ENCODE results near the gene TSPAN9. TPM values are rescaled to one million over a fixed set of nuclear protein-coding genes. Genes with fewer than 3 reads are reported as not detected.

Gene TSPAN9
- total RNA-seq, 1 experiment from 2014 or later, result 13.2 TPM

DNA sequence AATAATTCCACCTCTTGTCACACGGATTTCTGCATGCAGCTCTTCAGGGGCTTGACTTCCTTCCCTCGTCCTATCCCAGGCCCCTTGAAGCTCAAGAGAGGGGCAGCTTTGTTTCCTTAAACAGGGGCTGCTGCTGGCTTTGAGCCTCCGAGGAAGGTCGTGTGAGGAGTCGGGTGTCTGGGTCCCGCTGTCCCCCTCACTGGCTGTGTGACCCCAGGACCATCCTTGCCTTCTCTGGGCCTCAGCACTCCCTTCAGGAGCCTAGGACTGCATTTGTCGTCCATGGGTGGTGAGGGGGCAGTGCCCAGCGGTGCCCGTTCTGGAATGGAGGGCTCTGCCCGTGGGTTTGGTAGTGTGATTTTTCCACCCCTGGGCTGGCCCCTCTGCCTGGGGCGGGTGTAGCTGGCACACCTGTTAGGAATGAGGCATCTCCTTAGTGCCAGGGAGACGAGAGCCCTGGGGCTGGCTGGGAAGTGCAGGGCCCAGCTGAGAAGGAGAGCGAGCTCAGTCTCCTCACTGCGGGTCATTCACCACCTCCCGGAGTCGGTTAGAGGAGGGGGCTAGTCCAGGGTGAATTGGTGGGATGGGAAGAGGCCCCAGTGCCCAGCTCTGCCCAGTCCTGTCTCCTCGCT is 60.8 kb downstream of the TSPAN9 start:
- ChIA-PET RAD21 (ENCODE audit: low non-redundant PET in 1 of 2, low total read pairs in 2 of 2, uncharacterized antibody in 2 of 2, unreplicated experiment in 2 of 2) (no interaction called here), POLR2A (no interaction called here), CTCF (interaction anchor here (2.5 to 4.5 kb wide), 2 partner anchors 138 to 162 kb away, joined by 7 to 76 read pairs; no protein-coding TSS in a partner anchor)
- ATAC-seq (no peak), DNase-seq (ENCODE audit: low read depth, low spot score) (no peak)
- Histone ChIP-seq H3K4me2 (ENCODE audit: low read length) (no peak overlapping the region), H3K27ac (ENCODE audit: low read depth, low read length) (no peak overlapping the region), H3K9me3 (ENCODE audit: control insufficient read depth in 1 of 2, insufficient read depth in 1 of 2, low read depth in 1 of 2, low read length in 2 of 2) (no peaks in the 10 kb centered on the region), H3K9ac (ENCODE audit: low read length) (no peak overlapping the region), H3K4me1 (ENCODE audit: control insufficient read depth in 1 of 2, insufficient read depth in 2 of 2, low read length in 2 of 2) (peaks cover 2% of the 10 kb centered on the region in 2 experiments; a peak in 2 of 4 replicates), H3K27me3 (ENCODE audit: insufficient read depth, low read length) (no peaks in the 10 kb centered on the region), H3K4me3 (replicated peaks in 1 of 2; ENCODE audit: low read depth in 1 of 2, low read length in 2 of 2) (no peak overlapping the region), H3K79me2 (ENCODE audit: insufficient read depth, low read length) (no peaks in the 10 kb centered on the region), H3K36me3 (ENCODE audit: control insufficient read depth in 1 of 2, insufficient read depth in 2 of 2, low read length in 2 of 2) (no peaks in the 10 kb centered on the region), H2AFZ (ENCODE audit: low read depth, low read length, poor library complexity, severe bottlenecking) (no peak overlapping the region), H4K20me1 (ENCODE audit: insufficient read depth) (no peaks in the 10 kb centered on the region; the same call in 1 of the 2 replicates), H3K9me2 (ENCODE audit: insufficient read depth) (no peaks in the 10 kb centered on the region)
- intact Hi-C loops (cut with micrococcal nuclease), result loop anchor here (10.0 kb wide), 1 partner anchor 667 kb away; no protein-coding TSS in a partner anchor
- no TSS peak for BruUV-seq (replicated peaks)
- no peak for TF ChIP-seq FOSL1 (IDR thresholded peaks at IDR 0.05; ENCODE audit: low read depth)
- TF ChIP-seq, protein P1, sequence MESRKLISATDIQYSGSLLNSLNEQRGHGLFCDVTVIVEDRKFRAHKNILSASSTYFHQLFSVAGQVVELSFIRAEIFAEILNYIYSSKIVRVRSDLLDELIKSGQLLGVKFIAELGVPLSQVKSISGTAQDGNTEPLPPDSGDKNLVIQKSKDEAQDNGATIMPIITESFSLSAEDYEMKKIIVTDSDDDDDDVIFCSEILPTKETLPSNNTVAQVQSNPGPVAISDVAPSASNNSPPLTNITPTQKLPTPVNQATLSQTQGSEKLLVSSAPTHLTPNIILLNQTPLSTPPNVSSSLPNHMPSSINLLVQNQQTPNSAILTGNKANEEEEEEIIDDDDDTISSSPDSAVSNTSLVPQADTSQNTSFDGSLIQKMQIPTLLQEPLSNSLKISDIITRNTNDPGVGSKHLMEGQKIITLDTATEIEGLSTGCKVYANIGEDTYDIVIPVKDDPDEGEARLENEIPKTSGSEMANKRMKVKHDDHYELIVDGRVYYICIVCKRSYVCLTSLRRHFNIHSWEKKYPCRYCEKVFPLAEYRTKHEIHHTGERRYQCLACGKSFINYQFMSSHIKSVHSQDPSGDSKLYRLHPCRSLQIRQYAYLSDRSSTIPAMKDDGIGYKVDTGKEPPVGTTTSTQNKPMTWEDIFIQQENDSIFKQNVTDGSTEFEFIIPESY (IDR thresholded peaks at IDR 0.05; ENCODE audit: extremely low read depth, insufficient replicate concordance, low read length), result no peak
- TF ChIP-seq POLR2AphosphoS5 (IDR thresholded peaks at IDR 0.05; ENCODE audit: low read depth, low read length), result no peak
- no peak for TF ChIP-seq ELF1 (IDR thresholded peaks at IDR 0.05; ENCODE audit: borderline replicate concordance, low read depth)
- TF ChIP-seq ZNF274 (IDR thresholded peaks at IDR 0.05; ENCODE audit: low read depth, low read length), result no peak
- no peak for TF ChIP-seq JUND (IDR thresholded peaks at IDR 0.05)

All from HCT116 (cell line).